ENCODE results near the gene L3MBTL4. TPM values are rescaled to one million over a fixed set of nuclear protein-coding genes. Genes with fewer than 3 reads are reported as not detected.

L3MBTL4 gene
- total RNA-seq, 2 donors from 2014 or later: 10.9 to 11.2 TPM

DNA sequence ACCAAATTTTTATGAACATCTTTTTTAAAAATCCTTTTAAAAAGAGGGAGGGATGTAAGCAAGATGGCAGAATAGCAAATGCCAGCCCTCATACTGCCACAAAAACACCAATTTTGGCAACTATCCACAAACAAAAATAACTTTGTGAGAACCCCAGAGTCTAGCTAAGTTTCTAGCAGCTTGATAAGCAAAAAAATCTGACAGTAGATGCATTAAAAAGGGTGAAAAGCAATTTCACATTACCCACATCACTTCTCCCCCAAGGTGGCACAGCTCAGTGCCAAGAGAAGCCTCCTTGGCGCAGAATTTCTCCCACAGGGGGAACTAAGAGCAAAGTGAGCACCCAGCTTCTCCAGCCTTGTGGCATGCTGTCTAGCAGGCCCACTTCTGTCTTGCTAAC, 74.6 kb downstream of the L3MBTL4 start:
- ATAC-seq: no peak

DNA sequence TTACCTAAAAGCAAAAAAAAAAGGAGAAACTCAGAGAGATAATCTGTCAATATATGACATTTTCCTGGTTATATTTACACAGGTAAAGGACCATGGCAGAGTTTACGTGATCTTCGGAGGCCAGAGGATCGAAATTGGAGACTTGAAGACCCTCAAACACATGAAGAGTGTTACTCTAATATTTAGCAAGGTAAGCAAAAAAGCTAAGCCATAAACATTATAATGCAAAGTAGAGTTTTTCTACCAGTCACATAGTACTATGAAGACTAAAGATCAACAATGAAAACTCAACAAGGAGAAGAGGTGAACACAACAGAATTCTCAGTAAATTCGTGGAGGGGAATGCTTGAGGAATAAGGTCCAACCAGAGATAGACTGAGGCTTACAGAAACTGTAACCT, 78.5 kb downstream of the L3MBTL4 start:
- Histone ChIP-seq H3K27ac (no peak overlapping the region), H3K4me1 (no peaks in the 10 kb centered on the region), H3K36me3 (replicated peaks in 1 of 2; ENCODE audit: insufficient read depth in 1 of 2, low read depth in 2 of 2) (no peaks in the 10 kb centered on the region), H3K27me3 (no peaks in the 10 kb centered on the region), H3K9me3 (no peaks in the 10 kb centered on the region), H3K4me3 (no peak overlapping the region)
- intact Hi-C loops (cut with DNase I): no loop called here
- ATAC-seq (no peak), DNase-seq (no peak)
- TF ChIP-seq, protein P1, sequence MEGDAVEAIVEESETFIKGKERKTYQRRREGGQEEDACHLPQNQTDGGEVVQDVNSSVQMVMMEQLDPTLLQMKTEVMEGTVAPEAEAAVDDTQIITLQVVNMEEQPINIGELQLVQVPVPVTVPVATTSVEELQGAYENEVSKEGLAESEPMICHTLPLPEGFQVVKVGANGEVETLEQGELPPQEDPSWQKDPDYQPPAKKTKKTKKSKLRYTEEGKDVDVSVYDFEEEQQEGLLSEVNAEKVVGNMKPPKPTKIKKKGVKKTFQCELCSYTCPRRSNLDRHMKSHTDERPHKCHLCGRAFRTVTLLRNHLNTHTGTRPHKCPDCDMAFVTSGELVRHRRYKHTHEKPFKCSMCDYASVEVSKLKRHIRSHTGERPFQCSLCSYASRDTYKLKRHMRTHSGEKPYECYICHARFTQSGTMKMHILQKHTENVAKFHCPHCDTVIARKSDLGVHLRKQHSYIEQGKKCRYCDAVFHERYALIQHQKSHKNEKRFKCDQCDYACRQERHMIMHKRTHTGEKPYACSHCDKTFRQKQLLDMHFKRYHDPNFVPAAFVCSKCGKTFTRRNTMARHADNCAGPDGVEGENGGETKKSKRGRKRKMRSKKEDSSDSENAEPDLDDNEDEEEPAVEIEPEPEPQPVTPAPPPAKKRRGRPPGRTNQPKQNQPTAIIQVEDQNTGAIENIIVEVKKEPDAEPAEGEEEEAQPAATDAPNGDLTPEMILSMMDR (IDR thresholded peaks at IDR 0.05): no peak
- TF ChIP-seq POLR2A (IDR thresholded peaks at IDR 0.05): no peak
- WGBS, 2 donors: 83 to 84% methylated on average over 4 of the region's 4 CpGs

More for the DNA sequence above, 74.6 kb downstream of the L3MBTL4 start:
- Histone ChIP-seq H3K4me1 (no peaks in the 10 kb centered on the region), H3K4me3 (no peak overlapping the region), H3K27me3 (no peaks in the 10 kb centered on the region), H3K9me3 (no peaks in the 10 kb centered on the region), H3K27ac (no peak overlapping the region), H3K36me3 (replicated peaks in 1 of 2; ENCODE audit: insufficient read depth in 1 of 2, low read depth in 2 of 2) (no peaks in the 10 kb centered on the region)
- no peak for DNase-seq
- intact Hi-C loops (cut with DNase I): no loop called here
- 83 to 100% methylated on average over 1 of the region's 1 CpG for WGBS, 2 donors
- TF ChIP-seq, protein P1 (IDR thresholded peaks at IDR 0.05): no peak
- no peak for TF ChIP-seq POLR2A (IDR thresholded peaks at IDR 0.05)

DNA sequence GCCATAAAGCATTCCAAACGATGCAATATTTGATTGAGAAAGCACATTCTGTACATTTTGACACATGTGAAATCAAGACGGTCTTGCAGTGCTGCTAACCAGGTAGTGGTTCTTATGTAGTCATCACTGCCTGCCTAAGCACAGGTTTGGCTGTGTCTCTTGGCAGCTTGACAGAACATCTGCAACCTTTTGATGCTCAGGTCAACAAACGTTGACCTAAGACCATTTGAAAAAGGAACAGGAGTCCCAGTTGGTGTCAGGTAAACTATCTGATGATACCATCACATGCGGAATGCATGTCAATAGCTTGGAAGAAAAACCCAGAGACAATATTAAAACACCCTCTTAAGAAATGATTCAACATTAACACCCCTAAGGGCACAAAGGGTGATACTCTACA, 80.7 kb downstream of the L3MBTL4 start:
- H3K36me3 ChIP-seq (replicated peaks in 1 of 2; ENCODE audit: insufficient read depth in 1 of 2, low read depth in 2 of 2): no peaks in the 10 kb centered on the region
- H3K27ac ChIP-seq: no peak overlapping the region
- H3K27me3 ChIP-seq: no peaks in the 10 kb centered on the region
- WGBS, 2 donors: 75 to 79% methylated on average over 4 of the region's 4 CpGs
- H3K9me3 ChIP-seq: no peaks in the 10 kb centered on the region
- no peak overlapping the region for H3K4me3 ChIP-seq
- TF ChIP-seq, protein P1 (IDR thresholded peaks at IDR 0.05): no peak
- no peak for TF ChIP-seq POLR2A (IDR thresholded peaks at IDR 0.05)
- no peak for ATAC-seq
- no peak for DNase-seq
- H3K4me1 ChIP-seq: no peaks in the 10 kb centered on the region
- intact Hi-C loops (cut with DNase I): no loop called here

DNA sequence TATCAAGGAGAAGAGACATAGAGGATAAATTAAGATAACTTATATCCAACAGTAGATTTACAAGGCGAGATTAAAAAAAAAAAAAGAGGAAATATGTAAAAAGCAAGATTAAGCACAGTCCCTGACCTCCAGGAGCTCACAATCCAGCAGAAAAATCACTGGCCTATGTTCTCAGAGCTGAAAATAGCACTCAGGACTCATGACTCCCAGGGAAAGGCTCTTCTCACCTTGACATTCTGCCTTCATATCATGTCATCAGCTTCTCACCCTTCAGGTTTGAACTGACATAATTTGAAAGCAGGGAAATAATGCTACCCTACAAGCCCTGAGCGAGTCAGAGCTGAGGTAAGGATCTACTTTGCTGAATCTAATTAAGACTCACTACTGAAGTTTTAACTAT, 82.8 kb downstream of the L3MBTL4 start:
- H3K27ac ChIP-seq: no peak overlapping the region
- DNase-seq (no peak), ATAC-seq (no peak)
- intact Hi-C loops (cut with DNase I): no loop called here
- H3K4me1 ChIP-seq: peaks cover 16% of the 10 kb centered on the region
- no peaks in the 10 kb centered on the region for H3K27me3 ChIP-seq
- no peak for TF ChIP-seq POLR2A (IDR thresholded peaks at IDR 0.05)
- TF ChIP-seq, protein P1 (IDR thresholded peaks at IDR 0.05): no peak
- no peaks in the 10 kb centered on the region for H3K9me3 ChIP-seq
- no peak overlapping the region for H3K4me3 ChIP-seq
- no peaks in the 10 kb centered on the region for H3K36me3 ChIP-seq (replicated peaks in 1 of 2; ENCODE audit: insufficient read depth in 1 of 2, low read depth in 2 of 2)
- WGBS, 2 donors: 78 to 83% methylated on average over 2 of the region's 2 CpGs

DNA sequence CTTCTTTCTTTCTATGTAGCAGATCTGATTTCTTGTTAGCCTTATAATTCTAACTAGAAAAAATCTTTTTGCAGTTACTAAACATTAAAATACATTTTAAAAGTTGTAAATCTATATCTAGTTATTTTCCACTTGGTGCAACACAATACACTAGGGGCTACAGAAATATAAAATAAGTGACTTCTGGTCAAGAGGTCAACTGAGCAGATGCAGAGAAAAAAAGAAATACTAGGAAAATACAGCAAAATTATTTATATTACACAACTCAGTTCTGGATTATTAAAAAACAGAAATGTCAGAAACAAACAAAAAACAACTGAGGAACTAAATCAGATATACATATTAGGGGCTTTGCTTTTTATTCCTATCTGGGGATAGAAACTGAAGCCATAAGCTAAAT, 83.9 kb downstream of the L3MBTL4 start:
- H3K4me1 ChIP-seq: peaks cover 16% of the 10 kb centered on the region
- no peak for ATAC-seq
- H3K27ac ChIP-seq: no peak overlapping the region
- no peak overlapping the region for H3K4me3 ChIP-seq
- no peaks in the 10 kb centered on the region for H3K36me3 ChIP-seq (replicated peaks in 1 of 2; ENCODE audit: insufficient read depth in 1 of 2, low read depth in 2 of 2)
- H3K27me3 ChIP-seq: no peaks in the 10 kb centered on the region
- intact Hi-C loops (cut with DNase I): no loop called here
- TF ChIP-seq POLR2A (IDR thresholded peaks at IDR 0.05): no peak
- TF ChIP-seq, protein P1 (IDR thresholded peaks at IDR 0.05): no peak
- no peak for DNase-seq
- no peaks in the 10 kb centered on the region for H3K9me3 ChIP-seq

Data from body of pancreas (tissue), 4 donors.